Loucy (cell line): ENCODE data around the gene TOX3.

Experiments used
- H2AFZ ChIP-seq: fragments of 200-600 bp; sonication (generic); 2 replicates; pipeline ENCODE4 v1.6.0; 2016; ENCODE audit warnings: antibody characterized with exemption, mild to moderate bottlenecking, low read length, moderate library complexity
- H3F3A ChIP-seq: fragments of 200-600 bp; 2 replicates; pipeline ENCODE4 v1.6.0; 2016; ENCODE audit warnings: antibody characterized with exemption, low read depth, mild to moderate bottlenecking
- H3K27me3 ChIP-seq: fragments of 200-600 bp; sonication (generic); 2 replicates; pipeline ENCODE4 v1.6.1; 2014; ENCODE audit warnings: low read length, mild to moderate bottlenecking; ENCODE audit not compliant: insufficient read depth, poor library complexity, severe bottlenecking
- H3K36me3 ChIP-seq: fragments of 200-600 bp; sonication (generic); 2 replicates; pipeline ENCODE4 v1.6.1; 2016; ENCODE audit warnings: low read length; ENCODE audit not compliant: insufficient read depth
- H3K4me1 ChIP-seq: fragments of 200-600 bp; sonication (generic); 2 replicates; pipeline ENCODE4 v1.5.1; 2014; ENCODE audit warnings: low read length, mild to moderate bottlenecking; ENCODE audit not compliant: insufficient read depth, poor library complexity, severe bottlenecking
- H3K4me2 ChIP-seq: fragments of 200-600 bp; sonication (generic); 2 replicates; pipeline ENCODE4 v1.6.0; 2014; ENCODE audit warnings: antibody characterized with exemption, low read length, low read depth, mild to moderate bottlenecking; ENCODE audit not compliant: poor library complexity, severe bottlenecking
- H3K4me3 ChIP-seq: fragments of 200-600 bp; sonication (generic); 2 replicates; pipeline ENCODE4 v1.5.1; 2014; ENCODE audit warnings: low read length, mild to moderate bottlenecking, mixed read lengths; ENCODE audit not compliant: poor library complexity, severe bottlenecking
- H3K79me2 ChIP-seq: fragments of 200-600 bp; sonication (generic); 2 replicates; pipeline ENCODE4 v1.6.1; 2014; ENCODE audit warnings: low read length; ENCODE audit not compliant: insufficient read depth
- H3K9ac ChIP-seq: fragments of 200-600 bp; sonication (generic); 2 replicates; pipeline ENCODE4 v1.6.0; 2014; ENCODE audit warnings: mild to moderate bottlenecking, low read depth, low read length, moderate library complexity; ENCODE audit not compliant: poor library complexity, severe bottlenecking
- H3K9me2 ChIP-seq: fragments of 200-600 bp; sonication (generic); replicated peaks from 2 replicates; pipeline ENCODE4 v1.6.1; 2016; ENCODE audit warnings: low read depth, low read length, mixed read lengths
- H3K9me3 ChIP-seq: fragments of 200-600 bp; sonication (generic); 2 replicates; pipeline ENCODE4 v1.6.1; 2014; ENCODE audit warnings: mild to moderate bottlenecking, antibody characterized with exemption, low read length, low read depth; ENCODE audit not compliant: insufficient read depth
- H4K20me1 ChIP-seq: fragments of 200-600 bp; sonication (generic); 2 replicates; pipeline ENCODE4 v1.6.0; 2014; ENCODE audit warnings: antibody characterized with exemption, low read length, mild to moderate bottlenecking; ENCODE audit not compliant: insufficient read depth, poor library complexity, severe bottlenecking
- CTCF ChIP-seq: fragments of 200-600 bp; sonication (generic); conservative IDR thresholded peaks from 2 replicates; pipeline ENCODE4 v1.5.1; 2014; ENCODE audit warnings: mild to moderate bottlenecking, antibody characterized with exemption, low read length
- EZH2phosphoT487 ChIP-seq: fragments of 200-600 bp; IDR thresholded peaks from 2 replicates; pipeline ENCODE4 v1.6.1; 2018; ENCODE audit warnings: antibody characterized with exemption, mild to moderate bottlenecking, moderate library complexity, borderline replicate concordance

The TOX3 gene

GRCh38 chr16:52568983-52569690, 22.2 kb upstream of the TOX3 start:
- Histone ChIP-seq H3K27me3 (no peaks in the 10 kb centered on the region), H3K9me3 (no peaks in the 10 kb centered on the region), H3K4me1 (no peaks in the 10 kb centered on the region), H3K9ac (no peak overlapping the region), H4K20me1 (no peaks in the 10 kb centered on the region), H3K4me3 (no peak overlapping the region), H3K9me2 (no peaks in the 10 kb centered on the region), H3K4me2 (no peak overlapping the region), H3K79me2 (no peaks in the 10 kb centered on the region), H3F3A (no peaks in the 10 kb centered on the region), H3K36me3 (no peaks in the 10 kb centered on the region), H2AFZ (no peak overlapping the region)
- TF ChIP-seq EZH2phosphoT487 (no peak), CTCF (no peak)

GRCh38 chr16:52568495-52568894, 21.6 kb upstream of the TOX3 start:
- Histone ChIP-seq H3K36me3 (no peaks in the 10 kb centered on the region), H3K4me1 (no peaks in the 10 kb centered on the region), H2AFZ (no peak overlapping the region)

GRCh38 chr16:52567193-52567592, 20.2 kb upstream of the TOX3 start:
- H3K79me2 ChIP-seq: no peaks in the 10 kb centered on the region
- H3K36me3 ChIP-seq: no peaks in the 10 kb centered on the region
- no peaks in the 10 kb centered on the region for H3K27me3 ChIP-seq
- no peaks in the 10 kb centered on the region for H3K9me3 ChIP-seq
- no peak overlapping the region for H3K4me3 ChIP-seq
- H3K9me2 ChIP-seq: no peaks in the 10 kb centered on the region
- H4K20me1 ChIP-seq: no peaks in the 10 kb centered on the region
- no peak overlapping the region for H2AFZ ChIP-seq
- no peaks in the 10 kb centered on the region for H3F3A ChIP-seq
- no peaks in the 10 kb centered on the region for H3K4me1 ChIP-seq
- no peak overlapping the region for H3K4me2 ChIP-seq
- H3K9ac ChIP-seq: no peak overlapping the region
- TF ChIP-seq EZH2phosphoT487: no peak
- no peak for TF ChIP-seq CTCF

More at GRCh38 chr16:52568495-52568894, 21.6 kb upstream of the TOX3 start:
- H3K27me3 ChIP-seq: no peaks in the 10 kb centered on the region
- H3K9ac ChIP-seq: no peak overlapping the region
- H3K9me2 ChIP-seq: no peaks in the 10 kb centered on the region
- no peak overlapping the region for H3K4me3 ChIP-seq
- H4K20me1 ChIP-seq: no peaks in the 10 kb centered on the region
- no peaks in the 10 kb centered on the region for H3K9me3 ChIP-seq
- no peak overlapping the region for H3K4me2 ChIP-seq
- no peaks in the 10 kb centered on the region for H3F3A ChIP-seq
- no peak for TF ChIP-seq CTCF
- no peak for TF ChIP-seq EZH2phosphoT487
- H3K79me2 ChIP-seq: no peaks in the 10 kb centered on the region
